ENCODE data around the gene ARID5B. TPM values are rescaled to one million over a fixed set of nuclear protein-coding genes. Genes with fewer than 3 reads are reported as not detected.

The ARID5B gene
- polyA plus RNA-seq, 3 donors = 1.00 to 2.5 (median 1.5) TPM

GRCh38 chr10:62036186-62037081 is 134.9 kb downstream of the ARID5B start:
- peak overlapping the region in 3 of 7 donors; percentile 32 to 63 (median 41) for H3K27ac Mint-ChIP-seq
- no peak overlapping the region for H3K4me3 Mint-ChIP-seq
- Histone ChIP-seq H3K4me3 (replicated peaks in 1 of 3; ENCODE audit: low read depth in 2 of 3, low read length in 3 of 3) (no peak overlapping the region), H3K9me3 (replicated peaks in 1 of 2; ENCODE audit: control insufficient read depth in 1 of 2, insufficient read depth in 1 of 2, low read length in 2 of 2) (no peaks in the 10 kb centered on the region), H2AFZ (ENCODE audit: insufficient read depth, low read depth, low read length, poor library complexity, severe bottlenecking) (no peak overlapping the region), H3K9ac (ENCODE audit: insufficient read depth, low read length, poor library complexity, severe bottlenecking) (no peak overlapping the region), H4K20me1 (ENCODE audit: insufficient read depth, low read length) (no peaks in the 10 kb centered on the region), H3K4me1 (ENCODE audit: control insufficient read depth in 1 of 2, insufficient read depth in 2 of 2, low read length in 2 of 2) (peaks cover 10 to 21% of the 10 kb centered on the region in 2 donors), H3K4me2 (replicated peaks; ENCODE audit: extremely low read depth, low read length, poor library complexity, severe bottlenecking) (no peak overlapping the region), H3K36me3 (replicated peaks in 1 of 2; ENCODE audit: control insufficient read depth in 1 of 2, insufficient read depth in 2 of 2, low read length in 2 of 2) (no peaks in the 10 kb centered on the region), H3K27me3 (ENCODE audit: control insufficient read depth in 2 of 2, insufficient read depth in 2 of 2, low read length in 2 of 2) (no peaks in the 10 kb centered on the region), H3K27ac (ENCODE audit: low read depth in 1 of 2, low read length in 2 of 2) (no peak overlapping the region), H3K79me2 (ENCODE audit: insufficient read depth, low read length) (no peaks in the 10 kb centered on the region)
- no peaks in the 10 kb centered on the region for H3K27me3 Mint-ChIP-seq (ENCODE audit: low read depth in 3 of 3)
- TF ChIP-seq CTCF (IDR thresholded peaks at IDR 0.05) = no peak
- H3K36me3 Mint-ChIP-seq = no peaks in the 10 kb centered on the region
- peaks cover 24% of the 10 kb centered on the region for H3K4me1 Mint-ChIP-seq
- 97% methylated on average over 6 of the region's 11 CpGs for WGBS (ENCODE audit: insufficient coverage)
- intact Hi-C loops (cut with micrococcal nuclease) = loop anchor here in 1 of 2 donors (10.0 kb wide), 1 partner anchor 62 kb away; no protein-coding TSS in a partner anchor
- DNase-seq = no peak
- H3K9me3 Mint-ChIP-seq = no peaks in the 10 kb centered on the region

- Histone ChIP-seq H3K4me1 (ENCODE audit: control insufficient read depth in 1 of 2, insufficient read depth in 2 of 2, low read length in 2 of 2) (peaks cover 10 to 21% of the 10 kb centered on the region in 2 donors), H3K9me3 (replicated peaks in 1 of 2; ENCODE audit: control insufficient read depth in 1 of 2, insufficient read depth in 1 of 2, low read length in 2 of 2) (no peaks in the 10 kb centered on the region), H2AFZ (ENCODE audit: insufficient read depth, low read depth, low read length, poor library complexity, severe bottlenecking) (no peak overlapping the region), H3K9ac (ENCODE audit: insufficient read depth, low read length, poor library complexity, severe bottlenecking) (no peak overlapping the region), H3K27me3 (ENCODE audit: control insufficient read depth in 2 of 2, insufficient read depth in 2 of 2, low read length in 2 of 2) (no peaks in the 10 kb centered on the region), H4K20me1 (ENCODE audit: insufficient read depth, low read length) (no peaks in the 10 kb centered on the region), H3K27ac (ENCODE audit: low read depth in 1 of 2, low read length in 2 of 2) (no peak overlapping the region), H3K4me2 (replicated peaks; ENCODE audit: extremely low read depth, low read length, poor library complexity, severe bottlenecking) (no peak overlapping the region), H3K4me3 (replicated peaks in 1 of 3; ENCODE audit: low read depth in 2 of 3, low read length in 3 of 3) (no peak overlapping the region), H3K36me3 (replicated peaks in 1 of 2; ENCODE audit: control insufficient read depth in 1 of 2, insufficient read depth in 2 of 2, low read length in 2 of 2) (no peaks in the 10 kb centered on the region), H3K79me2 (ENCODE audit: insufficient read depth, low read length) (no peaks in the 10 kb centered on the region)
- 100% methylated on average over 2 of the region's 8 CpGs for WGBS (ENCODE audit: insufficient coverage)
- no peaks in the 10 kb centered on the region for H3K9me3 Mint-ChIP-seq
- H3K27ac Mint-ChIP-seq = peak overlapping the region in 3 of 7 donors; percentile 37 to 78 (median 43)
- no peak for DNase-seq
- H3K27me3 Mint-ChIP-seq (ENCODE audit: low read depth in 3 of 3) = peaks cover 0 to 1% (median 0%) of the 10 kb centered on the region in 3 donors
- no peak overlapping the region for H3K4me3 Mint-ChIP-seq
- H3K36me3 Mint-ChIP-seq = no peaks in the 10 kb centered on the region
- intact Hi-C loops (cut with micrococcal nuclease) = loop anchor here in 1 of 2 donors (10.0 kb wide), 1 partner anchor 62 kb away; no protein-coding TSS in a partner anchor
- TF ChIP-seq CTCF (IDR thresholded peaks at IDR 0.05) = no peak
- peaks cover 23% of the 10 kb centered on the region for H3K4me1 Mint-ChIP-seq
Observed at GRCh38 chr10:62037166-62037831, 135.8 kb downstream of the ARID5B start.
